K562 (cell line): ENCODE data around the gene MINAR1.

ENCODE experiments used
- ARID1B ChIP-seq: fragments of 450-650 bp; IDR thresholded peaks from 2 replicates; pipeline ENCODE4 v1.6.1; 2016; ENCODE audit warnings: antibody characterized with exemption, mild to moderate bottlenecking, inconsistent platforms
- CEBPB ChIP-seq: fragments of 450-650 bp; IDR thresholded peaks from 2 replicates; pipeline ENCODE4 v1.6.1; 2016; ENCODE audit warnings: missing genetic modification characterization, missing compliant biosample characterization
- ZNF133 ChIP-seq: fragments of 250-450 bp; sonication (Bioruptor Pico); IDR thresholded peaks from 2 replicates; pipeline ENCODE4 v1.4.0; 2020; ENCODE audit warnings: mild to moderate bottlenecking

DNA sequence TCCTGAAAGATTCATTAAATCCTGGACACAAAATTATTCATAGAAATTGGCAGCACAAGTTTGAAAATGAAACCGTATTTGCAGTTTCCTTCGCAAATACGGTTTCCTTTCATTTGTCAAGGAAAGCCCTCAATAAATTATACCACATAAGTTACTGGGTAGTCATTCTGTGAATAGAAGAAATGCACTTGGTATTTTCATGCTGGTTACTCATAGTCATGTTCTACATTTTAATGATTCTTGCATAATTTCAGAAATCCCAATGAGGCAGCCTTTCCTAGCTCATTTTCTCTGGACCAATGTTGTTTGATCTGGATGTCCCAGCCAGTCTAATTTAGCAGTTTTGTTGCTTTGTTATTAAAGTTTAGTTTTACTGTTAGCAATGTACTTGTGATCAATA lies 43.2 kb downstream of the MINAR1 start:
- TF ChIP-seq ARID1B (no peak), CEBPB (tag) (no peak), ZNF133 (no peak)
